ENCODE data around the gene PANX2. TPM values are rescaled to one million over a fixed set of nuclear protein-coding genes. Genes with fewer than 3 reads are reported as not detected.

The PANX2 gene
- total RNA-seq, 6 experiments from 2014 or later: 3.9 to 12.3 (median 7.2) TPM

DNA sequence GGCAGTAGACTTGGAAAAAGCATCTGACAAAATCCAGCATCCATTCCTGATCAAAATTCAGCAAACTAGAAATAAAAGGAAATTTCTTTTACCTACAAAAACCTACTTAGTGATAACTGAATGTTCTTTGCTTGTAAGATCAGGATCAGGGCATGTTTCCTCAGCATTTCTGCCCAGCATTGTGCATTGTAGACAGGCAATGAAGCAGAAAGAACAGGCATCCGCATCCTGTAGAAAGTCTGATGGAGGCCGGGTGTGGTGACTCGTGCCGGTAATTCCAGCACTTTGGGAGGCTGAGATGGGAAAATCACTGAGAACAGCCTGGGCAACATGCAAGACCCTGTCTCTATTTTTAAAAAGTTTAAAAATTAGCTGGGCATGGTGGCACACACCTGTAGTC, 32.5 kb upstream of the PANX2 start:
- Histone ChIP-seq H3K27me3 (no peaks in the 10 kb centered on the region), H3K4me3 (no peak overlapping the region), H3K9me3 (no peaks in the 10 kb centered on the region), H3K4me1 (peaks cover 0 to 24% (median 11%) of the 10 kb centered on the region in 4 donors), H3K36me3 (no peaks in the 10 kb centered on the region), H3K27ac (no peak overlapping the region)
- intact Hi-C loops (cut with DNase I): no loop called here
- DNase-seq (no peak), ATAC-seq (no peak)
- 93% methylated on average over 3 of the region's 4 CpGs for WGBS (ENCODE audit: insufficient coverage, low coverage, low lambda C conversion rate, missing lambda C conversion rate)
- TF ChIP-seq POLR2A (IDR thresholded peaks at IDR 0.05): no peak
- TF ChIP-seq, protein P1, sequence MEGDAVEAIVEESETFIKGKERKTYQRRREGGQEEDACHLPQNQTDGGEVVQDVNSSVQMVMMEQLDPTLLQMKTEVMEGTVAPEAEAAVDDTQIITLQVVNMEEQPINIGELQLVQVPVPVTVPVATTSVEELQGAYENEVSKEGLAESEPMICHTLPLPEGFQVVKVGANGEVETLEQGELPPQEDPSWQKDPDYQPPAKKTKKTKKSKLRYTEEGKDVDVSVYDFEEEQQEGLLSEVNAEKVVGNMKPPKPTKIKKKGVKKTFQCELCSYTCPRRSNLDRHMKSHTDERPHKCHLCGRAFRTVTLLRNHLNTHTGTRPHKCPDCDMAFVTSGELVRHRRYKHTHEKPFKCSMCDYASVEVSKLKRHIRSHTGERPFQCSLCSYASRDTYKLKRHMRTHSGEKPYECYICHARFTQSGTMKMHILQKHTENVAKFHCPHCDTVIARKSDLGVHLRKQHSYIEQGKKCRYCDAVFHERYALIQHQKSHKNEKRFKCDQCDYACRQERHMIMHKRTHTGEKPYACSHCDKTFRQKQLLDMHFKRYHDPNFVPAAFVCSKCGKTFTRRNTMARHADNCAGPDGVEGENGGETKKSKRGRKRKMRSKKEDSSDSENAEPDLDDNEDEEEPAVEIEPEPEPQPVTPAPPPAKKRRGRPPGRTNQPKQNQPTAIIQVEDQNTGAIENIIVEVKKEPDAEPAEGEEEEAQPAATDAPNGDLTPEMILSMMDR (IDR thresholded peaks at IDR 0.05): no peak

DNA sequence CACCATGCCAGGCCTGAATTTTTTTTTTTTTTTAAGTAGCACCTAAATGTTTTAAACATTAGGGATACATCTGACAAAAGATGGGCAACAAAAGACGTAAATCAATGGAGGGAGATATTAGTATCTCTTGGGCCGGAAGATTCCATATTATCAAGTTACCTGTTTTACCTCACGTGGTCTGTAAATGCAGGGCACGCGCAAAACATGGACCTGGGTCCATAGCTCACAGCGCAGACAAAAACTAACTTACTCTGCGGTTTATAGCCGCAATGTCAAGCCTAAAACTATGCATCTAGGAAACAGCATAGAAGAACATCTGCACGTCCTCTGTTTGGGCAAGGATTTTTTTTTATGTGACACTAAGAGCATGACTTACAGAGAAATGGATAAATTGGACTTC, 31.5 kb upstream of the PANX2 start:
- Histone ChIP-seq H3K4me1 (peaks cover 0 to 24% (median 11%) of the 10 kb centered on the region in 4 donors), H3K27me3 (no peaks in the 10 kb centered on the region), H3K4me3 (no peak overlapping the region), H3K27ac (no peak overlapping the region), H3K9me3 (no peaks in the 10 kb centered on the region), H3K36me3 (no peaks in the 10 kb centered on the region)
- DNase-seq (no peak), ATAC-seq (no peak)
- no peak for TF ChIP-seq POLR2A (IDR thresholded peaks at IDR 0.05)
- TF ChIP-seq, protein P1 (IDR thresholded peaks at IDR 0.05): no peak
- WGBS (ENCODE audit: insufficient coverage, low coverage, low lambda C conversion rate, missing lambda C conversion rate): 83% methylated on average over 4 of the region's 9 CpGs
- intact Hi-C loops (cut with DNase I): no loop called here

DNA sequence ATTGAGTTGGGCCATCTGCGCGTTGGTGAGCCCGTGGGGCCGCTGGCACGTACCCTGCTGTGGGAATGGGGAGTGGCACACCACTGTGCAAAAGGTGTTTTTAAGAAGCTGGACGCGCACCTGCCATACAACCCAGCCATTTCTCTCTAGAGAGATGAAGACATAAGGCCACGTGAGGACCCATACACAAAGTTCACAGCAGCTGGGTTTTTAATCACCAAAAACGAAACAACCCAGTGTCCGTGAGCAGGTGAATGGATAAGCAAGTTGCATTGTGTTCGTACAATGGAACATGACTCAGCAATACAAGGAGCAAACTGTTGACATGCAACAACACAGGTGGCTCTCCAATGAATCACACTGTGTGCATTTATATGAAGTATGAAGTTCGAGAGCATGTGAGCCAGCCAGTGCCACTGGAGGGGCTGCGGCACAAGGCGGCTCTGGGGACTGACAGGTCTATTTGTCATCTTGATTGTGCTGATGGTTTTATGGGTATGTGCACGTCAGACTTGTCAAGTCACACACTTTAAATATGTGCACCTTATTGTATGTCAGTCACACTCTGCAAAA, 30.6 kb upstream of the PANX2 start:
- H3K27me3 ChIP-seq: no peaks in the 10 kb centered on the region
- TF ChIP-seq, protein P1 (IDR thresholded peaks at IDR 0.05): no peak
- no peak for TF ChIP-seq POLR2A (IDR thresholded peaks at IDR 0.05)
- H3K4me3 ChIP-seq: no peak overlapping the region
- peak in 1 of 4 donors; percentile 8 for ATAC-seq
- 80% methylated on average over 5 of the region's 15 CpGs for WGBS (ENCODE audit: insufficient coverage, low coverage, low lambda C conversion rate, missing lambda C conversion rate)
- peaks cover 0 to 24% (median 11%) of the 10 kb centered on the region in 4 donors for H3K4me1 ChIP-seq
- no peaks in the 10 kb centered on the region for H3K9me3 ChIP-seq
- no peak overlapping the region for H3K27ac ChIP-seq
- intact Hi-C loops (cut with DNase I): no loop called here
- no peak for DNase-seq
- no peaks in the 10 kb centered on the region for H3K36me3 ChIP-seq

DNA sequence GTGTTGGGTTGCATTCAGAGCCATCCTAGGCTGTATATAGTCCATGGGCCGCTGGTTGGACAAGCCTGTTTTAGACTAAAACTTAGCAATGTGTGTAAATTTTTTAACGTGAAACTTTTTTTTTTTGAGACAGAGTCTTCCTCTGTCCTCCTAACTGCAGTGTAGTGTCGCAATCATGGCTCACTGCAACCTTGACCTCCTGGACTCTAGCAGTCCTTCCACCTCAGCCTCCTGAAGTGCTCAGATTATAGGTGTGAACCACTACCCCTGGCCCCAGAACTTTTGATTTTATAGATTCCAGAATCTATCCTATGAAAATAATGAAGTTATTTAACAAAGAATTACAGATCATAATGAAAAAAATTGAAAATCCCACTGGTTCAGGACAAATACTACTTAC, 29.9 kb upstream of the PANX2 start:
- intact Hi-C loops (cut with DNase I): no loop called here
- H3K27ac ChIP-seq: no peak overlapping the region
- DNase-seq (no peak), ATAC-seq (peak; percentile 55 to 69 (median 62))
- H3K4me1 ChIP-seq: peaks cover 0 to 28% (median 12%) of the 10 kb centered on the region in 4 donors
- TF ChIP-seq POLR2A (IDR thresholded peaks at IDR 0.05): no peak
- TF ChIP-seq, protein P1 (IDR thresholded peaks at IDR 0.05): no peak
- H3K27me3 ChIP-seq: no peaks in the 10 kb centered on the region
- 41% methylated on average over 3 of the region's 3 CpGs for WGBS (ENCODE audit: insufficient coverage, low coverage, low lambda C conversion rate, missing lambda C conversion rate)
- H3K36me3 ChIP-seq: no peaks in the 10 kb centered on the region
- no peak overlapping the region for H3K4me3 ChIP-seq
- no peaks in the 10 kb centered on the region for H3K9me3 ChIP-seq
